GM18499 (cell line): ENCODE data around the gene ZFP57.

ENCODE experiments used
- ATAC-seq: cut with Tn5 transposase; IDR thresholded peaks from one replicate; pipeline ENCODE4 v1.9.1; 2021; ENCODE audit warnings: moderate number of reproducible peaks; ENCODE audit not compliant: insufficient read depth, unreplicated experiment

ZFP57 gene

GRCh38 chr6:29627755-29628418 lies 53.1 kb downstream of the ZFP57 start:
- no peak for ATAC-seq

- no peak for ATAC-seq
These were observed 53.8 kb downstream of the ZFP57 start for GRCh38 chr6:29626948-29627754.

DNA sequence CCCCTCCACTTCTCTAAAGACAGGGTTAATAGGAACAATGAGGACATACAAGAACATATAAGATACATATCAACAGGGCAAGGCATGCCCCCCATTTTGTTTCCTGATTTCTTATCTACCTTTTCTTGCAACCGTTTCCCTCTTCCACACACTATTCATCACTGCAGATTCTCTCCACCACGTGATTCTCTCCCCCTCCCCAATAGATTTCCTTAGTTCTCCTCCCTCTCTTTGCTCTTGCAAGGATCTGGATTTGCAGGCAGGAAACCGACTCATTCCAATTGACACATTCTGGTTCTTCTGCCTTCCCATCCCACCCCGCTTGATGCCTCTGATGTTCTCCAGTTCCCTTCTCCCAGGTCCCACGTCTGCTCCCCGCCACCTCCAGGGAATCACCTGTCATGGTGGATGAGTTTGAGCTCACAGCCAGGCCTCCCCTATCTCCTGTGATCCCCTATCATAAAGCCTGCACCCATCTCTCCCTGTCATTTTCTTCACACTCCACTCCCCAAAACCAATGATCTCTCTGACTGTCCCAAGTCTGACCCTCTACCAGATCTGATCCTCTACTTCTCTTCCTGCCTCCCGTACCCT lies 55.5 kb downstream of the ZFP57 start:
- no peak for ATAC-seq

GRCh38 chr6:29624520-29624961 lies 56.4 kb downstream of the ZFP57 start:
- no peak for ATAC-seq
